ENCODE measurements around the gene CYB5A. TPM values are rescaled to one million over a fixed set of nuclear protein-coding genes. Genes with fewer than 3 reads are reported as not detected.

CYB5A gene
- total RNA-seq, 4 donors from 2014 or later = 44.6 to 204 (median 51.9) TPM

DNA sequence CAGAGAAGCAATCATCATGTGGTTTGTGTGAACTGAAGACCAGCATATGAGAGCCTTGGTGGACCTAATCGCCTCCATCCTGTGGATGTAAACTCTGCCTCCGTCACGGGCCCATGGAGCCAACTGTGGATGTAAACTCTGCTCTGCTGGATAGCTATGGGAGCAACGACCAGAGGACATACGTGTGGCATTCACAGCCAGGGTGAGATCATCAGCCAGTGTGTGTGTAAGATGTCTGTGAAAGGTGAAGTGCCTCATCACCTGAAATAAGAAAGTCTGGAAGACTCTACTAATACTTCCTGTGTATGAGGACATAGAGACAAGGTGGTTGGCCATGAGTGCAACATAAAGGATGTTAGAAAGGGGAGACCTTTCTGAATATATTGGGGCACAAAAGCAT, 63.5 kb downstream of the CYB5A start:
- no peak for DNase-seq
- Histone ChIP-seq H3K27me3 (no peaks in the 10 kb centered on the region), H3K36me3 (no peaks in the 10 kb centered on the region), H3K4me3 (no peak overlapping the region), H3K9me3 (no peaks in the 10 kb centered on the region), H3K4me1 (no peaks in the 10 kb centered on the region), H3K27ac (no peak overlapping the region)
- intact Hi-C loops (cut with DNase I; ENCODE audit: low total_unique reads) = no loop called here
- TF ChIP-seq, protein P1, sequence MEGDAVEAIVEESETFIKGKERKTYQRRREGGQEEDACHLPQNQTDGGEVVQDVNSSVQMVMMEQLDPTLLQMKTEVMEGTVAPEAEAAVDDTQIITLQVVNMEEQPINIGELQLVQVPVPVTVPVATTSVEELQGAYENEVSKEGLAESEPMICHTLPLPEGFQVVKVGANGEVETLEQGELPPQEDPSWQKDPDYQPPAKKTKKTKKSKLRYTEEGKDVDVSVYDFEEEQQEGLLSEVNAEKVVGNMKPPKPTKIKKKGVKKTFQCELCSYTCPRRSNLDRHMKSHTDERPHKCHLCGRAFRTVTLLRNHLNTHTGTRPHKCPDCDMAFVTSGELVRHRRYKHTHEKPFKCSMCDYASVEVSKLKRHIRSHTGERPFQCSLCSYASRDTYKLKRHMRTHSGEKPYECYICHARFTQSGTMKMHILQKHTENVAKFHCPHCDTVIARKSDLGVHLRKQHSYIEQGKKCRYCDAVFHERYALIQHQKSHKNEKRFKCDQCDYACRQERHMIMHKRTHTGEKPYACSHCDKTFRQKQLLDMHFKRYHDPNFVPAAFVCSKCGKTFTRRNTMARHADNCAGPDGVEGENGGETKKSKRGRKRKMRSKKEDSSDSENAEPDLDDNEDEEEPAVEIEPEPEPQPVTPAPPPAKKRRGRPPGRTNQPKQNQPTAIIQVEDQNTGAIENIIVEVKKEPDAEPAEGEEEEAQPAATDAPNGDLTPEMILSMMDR (IDR thresholded peaks at IDR 0.05) = no peak
- TF ChIP-seq POLR2A (IDR thresholded peaks at IDR 0.05) = no peak

DNA sequence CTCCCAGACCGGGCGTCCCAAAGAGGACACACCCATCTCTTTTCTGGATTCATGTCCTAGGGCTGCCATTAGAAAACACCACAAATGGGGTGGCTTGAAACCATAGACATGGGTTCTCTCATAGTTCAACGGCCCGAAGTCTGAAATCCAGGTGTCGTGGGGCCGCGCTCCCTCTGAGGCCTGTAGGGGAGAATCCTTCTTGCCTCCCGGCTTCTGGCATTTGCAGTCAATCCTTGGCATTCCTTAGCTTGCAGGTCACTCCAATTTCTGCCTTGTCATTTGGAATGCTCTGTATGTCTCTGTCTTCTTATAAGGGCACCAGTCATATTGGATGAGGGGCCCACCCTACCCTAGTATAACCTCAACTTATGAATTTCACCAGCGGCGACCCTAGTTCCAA, 65.1 kb downstream of the CYB5A start:
- no peaks in the 10 kb centered on the region for H3K27me3 ChIP-seq
- intact Hi-C loops (cut with DNase I; ENCODE audit: low total_unique reads) = no loop called here
- TF ChIP-seq, protein P1 (IDR thresholded peaks at IDR 0.05) = no peak
- TF ChIP-seq POLR2A (IDR thresholded peaks at IDR 0.05) = no peak

DNA sequence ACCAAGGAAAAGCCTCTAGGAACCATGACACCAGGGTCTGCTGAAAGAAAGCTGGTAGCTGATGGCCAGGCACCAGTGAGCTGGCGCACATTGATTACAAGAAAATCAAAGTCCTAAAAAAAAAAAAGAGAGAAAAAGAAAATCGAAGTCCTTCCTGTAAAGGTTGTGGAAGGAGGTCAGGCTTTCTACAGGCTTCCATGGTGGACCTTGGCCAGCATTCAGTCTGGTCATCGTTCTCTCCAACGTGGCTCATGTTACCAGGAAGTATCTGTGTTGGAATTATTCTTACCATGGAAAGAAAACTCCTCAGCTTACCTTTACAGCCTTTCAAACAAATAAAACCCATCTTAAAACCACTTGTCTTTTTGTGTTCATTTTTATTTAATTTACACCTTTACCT, 65.6 kb downstream of the CYB5A start:
- Histone ChIP-seq H3K27ac (no peak overlapping the region), H3K27me3 (no peaks in the 10 kb centered on the region), H3K9me3 (no peaks in the 10 kb centered on the region), H3K36me3 (no peaks in the 10 kb centered on the region), H3K4me3 (no peak overlapping the region), H3K4me1 (no peaks in the 10 kb centered on the region)
- intact Hi-C loops (cut with DNase I; ENCODE audit: low total_unique reads) = no loop called here
- no peak for DNase-seq
- TF ChIP-seq, protein P1 (IDR thresholded peaks at IDR 0.05) = no peak
- TF ChIP-seq POLR2A (IDR thresholded peaks at IDR 0.05) = no peak

More for the DNA sequence above, 65.1 kb downstream of the CYB5A start:
- H3K4me1 ChIP-seq = no peaks in the 10 kb centered on the region
- H3K9me3 ChIP-seq = no peaks in the 10 kb centered on the region
- H3K36me3 ChIP-seq = no peaks in the 10 kb centered on the region
- no peak for DNase-seq
- H3K27ac ChIP-seq = no peak overlapping the region
- H3K4me3 ChIP-seq = no peak overlapping the region

DNA sequence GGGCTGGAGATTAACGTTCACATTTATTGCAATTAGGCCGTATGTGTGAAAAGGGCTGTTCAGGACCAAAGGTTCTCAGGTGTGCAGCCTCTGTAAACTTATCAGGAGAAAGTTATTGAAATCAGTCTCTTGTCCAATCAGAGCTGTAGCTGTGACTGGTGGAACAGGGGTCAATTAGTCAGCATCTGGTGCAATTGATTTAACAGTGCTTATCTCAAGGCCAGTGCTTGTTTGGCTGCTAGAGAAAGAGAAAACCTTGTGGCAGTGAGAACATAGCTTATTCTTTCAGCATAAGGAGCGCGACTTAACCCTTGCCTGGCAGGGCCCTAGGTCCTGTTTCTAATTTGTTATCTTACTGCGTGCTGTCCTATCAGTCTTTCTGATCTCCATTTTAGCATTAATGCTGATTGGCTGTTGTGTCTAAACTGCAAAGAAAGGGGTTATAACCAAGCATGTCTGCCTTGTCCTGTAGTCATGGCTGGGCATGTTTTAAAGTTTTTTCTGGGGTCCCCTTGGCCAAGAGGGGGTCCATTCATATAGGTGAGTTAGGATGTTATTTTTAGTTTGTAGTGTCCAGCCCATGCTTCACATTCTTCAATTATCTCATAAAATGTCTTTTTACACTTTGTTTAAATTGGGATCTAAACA, 66.4 kb downstream of the CYB5A start:
- Histone ChIP-seq H3K4me1 (no peaks in the 10 kb centered on the region), H3K36me3 (no peaks in the 10 kb centered on the region), H3K27ac (no peak overlapping the region), H3K4me3 (no peak overlapping the region), H3K27me3 (no peaks in the 10 kb centered on the region), H3K9me3 (no peaks in the 10 kb centered on the region)
- intact Hi-C loops (cut with DNase I; ENCODE audit: low total_unique reads) = no loop called here
- DNase-seq = no peak
- TF ChIP-seq, protein P1 (IDR thresholded peaks at IDR 0.05) = no peak
- no peak for TF ChIP-seq POLR2A (IDR thresholded peaks at IDR 0.05)

DNA sequence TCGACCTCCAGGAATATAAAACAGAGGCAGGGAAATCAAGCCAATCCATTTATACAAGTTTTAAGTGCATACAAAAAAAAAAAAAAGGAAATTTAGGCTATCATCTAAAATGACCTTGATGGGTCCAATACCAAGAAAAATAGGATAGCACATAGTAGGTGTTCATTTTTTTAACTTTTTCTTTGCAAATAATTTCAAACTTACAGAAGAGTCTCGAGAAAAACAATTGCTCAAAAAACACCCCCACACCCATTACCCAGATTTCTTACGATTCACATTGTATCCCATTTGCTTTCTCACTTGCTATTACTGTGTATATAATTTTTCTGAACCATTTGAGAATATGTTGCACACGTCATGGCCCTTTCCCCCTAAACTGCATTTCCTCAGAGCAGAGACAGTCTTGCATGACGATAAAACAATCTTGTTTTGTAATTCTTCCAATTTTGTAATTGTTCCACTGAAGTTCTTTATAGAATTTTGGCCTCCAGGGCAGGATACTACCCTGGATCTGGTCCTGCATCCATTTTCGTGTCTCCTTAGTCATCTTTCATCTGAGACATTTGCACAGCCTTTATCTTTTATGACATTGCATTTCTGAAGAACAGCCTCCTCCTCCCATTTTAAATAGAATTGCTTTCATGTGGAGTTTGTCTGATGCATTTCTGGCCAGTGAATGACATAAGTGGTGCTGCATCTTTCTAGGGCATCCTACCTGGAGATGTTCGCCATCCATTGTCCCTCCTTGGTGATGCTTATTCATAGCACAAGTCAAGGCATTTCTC, 68.9 kb downstream of the CYB5A start:
- Histone ChIP-seq H3K27me3 (no peaks in the 10 kb centered on the region), H3K36me3 (no peaks in the 10 kb centered on the region), H3K4me1 (no peaks in the 10 kb centered on the region), H3K9me3 (no peaks in the 10 kb centered on the region), H3K4me3 (no peak overlapping the region), H3K27ac (no peak overlapping the region)
- intact Hi-C loops (cut with DNase I; ENCODE audit: low total_unique reads) = no loop called here
- TF ChIP-seq, protein P1 (IDR thresholded peaks at IDR 0.05) = no peak
- TF ChIP-seq POLR2A (IDR thresholded peaks at IDR 0.05) = no peak
- DNase-seq = no peak

All from uterus (tissue), 4 donors.